Measurements from ENCODE around the gene MBNL2. TPM values are rescaled to one million over a fixed set of nuclear protein-coding genes. Genes with fewer than 3 reads are reported as not detected.

Gene MBNL2
- total RNA-seq, 2 experiments from 2014 or later: 2.7 to 7.4 TPM

GRCh38 chr13:97423300-97424045, 201.3 kb downstream of the MBNL2 start:
- CTCF ChIA-PET (ENCODE audit: unreplicated experiment): no interaction called here
- no TSS peak for BruUV-seq (replicated peaks)
- TF ChIP-seq CTCF (conservative IDR thresholded peaks at IDR 0.05; ENCODE audit: low read length) (no peak), EZH2phosphoT487 (IDR thresholded peaks at IDR 0.05; ENCODE audit: borderline replicate concordance, low read depth, low read length) (no peak)
- Histone ChIP-seq H3K9me3 (ENCODE audit: low read length) (no peaks in the 10 kb centered on the region), H3K9me2 (ENCODE audit: insufficient read depth, low read length) (no peaks in the 10 kb centered on the region), H3K4me2 (ENCODE audit: low read length) (no peak overlapping the region), H3K4me1 (ENCODE audit: insufficient read depth, low read length, poor library complexity, severe bottlenecking) (no peaks in the 10 kb centered on the region), H3K4me3 (ENCODE audit: low read depth, low read length, poor library complexity, severe bottlenecking) (no peak overlapping the region), H3K79me2 (ENCODE audit: insufficient read depth, low read depth, low read length) (no peaks in the 10 kb centered on the region), H3K27ac (ENCODE audit: low read depth, low read length, poor library complexity, severe bottlenecking) (no peak overlapping the region), H2AFZ (ENCODE audit: low read length) (no peak overlapping the region), H3K36me3 (ENCODE audit: insufficient read depth, low read length) (no peaks in the 10 kb centered on the region), H4K20me1 (ENCODE audit: insufficient read depth, low read length) (no peaks in the 10 kb centered on the region)
- POLR2A ChIA-PET: interaction anchor here (0.7 kb wide), 1 partner anchor 16 kb away, joined by 4 read pairs; no protein-coding TSS in a partner anchor
- intact Hi-C loops (cut with micrococcal nuclease; ENCODE audit: unreplicated experiment): no loop called here
- no peak for DNase-seq (ENCODE audit: low spot score)

GRCh38 chr13:97425590-97425989, 203.5 kb downstream of the MBNL2 start:
- POLR2A ChIA-PET: interaction anchor here (0.8 kb wide), 1 partner anchor 48 kb away, joined by 3 read pairs; no protein-coding TSS in a partner anchor
- H4K20me1 ChIP-seq (ENCODE audit: insufficient read depth, low read length): no peaks in the 10 kb centered on the region

More at GRCh38 chr13:97425590-97425989, 203.5 kb downstream of the MBNL2 start:
- intact Hi-C loops (cut with micrococcal nuclease; ENCODE audit: unreplicated experiment): no loop called here
- no peaks in the 10 kb centered on the region for H3K36me3 ChIP-seq (ENCODE audit: insufficient read depth, low read length)
- H3K79me2 ChIP-seq (ENCODE audit: insufficient read depth, low read depth, low read length): no peaks in the 10 kb centered on the region
- no peak overlapping the region for H3K4me3 ChIP-seq (ENCODE audit: low read depth, low read length, poor library complexity, severe bottlenecking)
- CTCF ChIA-PET (ENCODE audit: unreplicated experiment): no interaction called here
- TF ChIP-seq CTCF (conservative IDR thresholded peaks at IDR 0.05; ENCODE audit: low read length) (no peak), EZH2phosphoT487 (IDR thresholded peaks at IDR 0.05; ENCODE audit: borderline replicate concordance, low read depth, low read length) (no peak)
- H3K9me2 ChIP-seq (ENCODE audit: insufficient read depth, low read length): no peaks in the 10 kb centered on the region
- H3K9me3 ChIP-seq (ENCODE audit: low read length): no peaks in the 10 kb centered on the region
- DNase-seq (ENCODE audit: low spot score): no peak
- no peak overlapping the region for H2AFZ ChIP-seq (ENCODE audit: low read length)
- no peaks in the 10 kb centered on the region for H3K4me1 ChIP-seq (ENCODE audit: insufficient read depth, low read length, poor library complexity, severe bottlenecking)
- H3K27ac ChIP-seq (ENCODE audit: low read depth, low read length, poor library complexity, severe bottlenecking): no peak overlapping the region
- H3K4me2 ChIP-seq (ENCODE audit: low read length): no peak overlapping the region
- no TSS peak for BruUV-seq (replicated peaks)

All from OCI-LY7 (cell line).